ENCODE measurements around the gene DSCAML1.

DNA sequence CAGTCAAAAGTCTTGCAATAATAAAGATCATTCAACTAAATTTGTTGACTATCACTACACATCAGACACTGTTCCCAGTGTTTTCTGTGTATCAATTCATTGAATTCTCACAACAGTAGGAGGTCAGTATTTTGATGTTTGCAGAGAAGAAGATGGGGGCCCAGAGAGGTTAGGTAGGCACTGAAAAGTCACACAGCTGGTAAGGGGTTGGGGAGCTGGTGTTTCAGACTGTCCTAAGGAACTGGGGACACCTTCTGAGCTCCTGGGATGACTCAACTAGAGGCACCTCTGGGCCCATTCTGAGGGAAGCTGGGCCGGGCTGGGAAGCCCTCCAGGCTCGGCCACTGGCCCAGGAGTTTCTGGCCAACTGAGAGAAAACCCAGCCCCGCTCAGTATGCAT, 180.0 kb downstream of the DSCAML1 start:
- TF ChIP-seq POLR2A (IDR thresholded peaks at IDR 0.05) (no peak), CTCF (IDR thresholded peaks at IDR 0.05) (no peak), EP300 (IDR thresholded peaks at IDR 0.05) (no peak), POLR2AphosphoS5 (IDR thresholded peaks at IDR 0.05) (no peak)
